HEK293T (cell line): ENCODE measurements around the gene CSGALNACT2.

Source experiments
- ARNT ChIP-seq: fragments of 450-650 bp; IDR thresholded peaks from 2 replicates; pipeline ENCODE4 v1.6.1; 2017; ENCODE audit warnings: mild to moderate bottlenecking
- LEF1 ChIP-seq: fragments of 450-650 bp; IDR thresholded peaks from 2 replicates; pipeline ENCODE4 v1.6.1; 2017; ENCODE audit warnings: mild to moderate bottlenecking, borderline replicate concordance
- SP1 ChIP-seq: fragments of 450-650 bp; IDR thresholded peaks from 2 replicates; pipeline ENCODE4 v1.6.1; 2017
- ZNF384 ChIP-seq: fragments of 450-650 bp; IDR thresholded peaks from 2 replicates; pipeline ENCODE4 v1.6.1; 2016
- TF ChIP-seq, protein P1 (sequence below): fragments of 450-650 bp; IDR thresholded peaks from 2 replicates; pipeline ENCODE4 v1.6.1; 2016

DNA sequence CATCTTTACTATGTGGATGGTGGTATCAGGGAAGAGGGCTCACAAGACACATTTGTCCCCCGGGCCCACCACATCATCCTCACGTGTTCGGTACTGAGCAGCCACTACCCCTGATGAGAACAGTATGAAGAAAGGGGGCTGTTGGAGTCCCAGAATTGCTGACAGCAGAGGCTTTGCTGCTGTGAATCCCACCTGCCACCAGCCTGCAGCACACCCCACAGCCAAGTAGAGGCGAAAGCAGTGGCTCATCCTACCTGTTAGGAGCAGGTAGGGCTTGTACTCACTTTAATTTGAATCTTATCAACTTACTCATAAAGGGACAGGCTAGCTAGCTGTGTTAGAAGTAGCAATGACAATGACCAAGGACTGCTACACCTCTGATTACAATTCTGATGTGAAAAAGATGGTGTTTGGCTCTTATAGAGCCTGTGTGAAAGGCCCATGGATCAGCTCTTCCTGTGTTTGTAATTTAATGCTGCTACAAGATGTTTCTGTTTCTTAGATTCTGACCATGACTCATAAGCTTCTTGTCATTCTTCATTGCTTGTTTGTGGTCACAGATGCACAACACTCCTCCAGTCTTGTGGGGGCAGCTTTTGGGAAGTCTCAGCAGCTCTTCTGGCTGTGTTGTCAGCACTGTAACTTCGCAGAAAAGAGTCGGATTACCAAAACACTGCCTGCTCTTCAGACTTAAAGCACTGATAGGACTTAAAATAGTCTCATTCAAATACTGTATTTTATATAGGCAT is 9.1 kb upstream of the CSGALNACT2 start:
- TF ChIP-seq SP1: no peak
- no peak for TF ChIP-seq ZNF384
- no peak for TF ChIP-seq LEF1
- TF ChIP-seq, protein P1, sequence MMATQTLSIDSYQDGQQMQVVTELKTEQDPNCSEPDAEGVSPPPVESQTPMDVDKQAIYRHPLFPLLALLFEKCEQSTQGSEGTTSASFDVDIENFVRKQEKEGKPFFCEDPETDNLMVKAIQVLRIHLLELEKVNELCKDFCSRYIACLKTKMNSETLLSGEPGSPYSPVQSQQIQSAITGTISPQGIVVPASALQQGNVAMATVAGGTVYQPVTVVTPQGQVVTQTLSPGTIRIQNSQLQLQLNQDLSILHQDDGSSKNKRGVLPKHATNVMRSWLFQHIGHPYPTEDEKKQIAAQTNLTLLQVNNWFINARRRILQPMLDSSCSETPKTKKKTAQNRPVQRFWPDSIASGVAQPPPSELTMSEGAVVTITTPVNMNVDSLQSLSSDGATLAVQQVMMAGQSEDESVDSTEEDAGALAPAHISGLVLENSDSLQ: no peak
- no peak for TF ChIP-seq ARNT
